GM19397 (cell line): ENCODE measurements around the gene MAP3K7CL.
"Not testable (repeated sequence)": the region's sequence is repeated elsewhere in the genome, so short reads cannot be mapped to it uniquely, and the experiment has no call there.

Experiments used
- ATAC-seq: cut with Tn5 transposase; IDR thresholded peaks from one replicate; pipeline ENCODE4 v1.9.1; 2021; ENCODE audit warnings: mild to moderate bottlenecking, moderate library complexity; ENCODE audit not compliant: unreplicated experiment

The MAP3K7CL gene

GRCh38 chr21:29166853-29167252, 36.4 kb downstream of the MAP3K7CL start:
- ATAC-seq: no peak

GRCh38 chr21:29167481-29167880, 37.0 kb downstream of the MAP3K7CL start:
- ATAC-seq: not testable (repeated sequence)

GRCh38 chr21:29168891-29169315, 38.5 kb downstream of the MAP3K7CL start:
- ATAC-seq: no peak

- ATAC-seq: no peak
Observed at GRCh38 chr21:29170944-29171343, 40.5 kb downstream of the MAP3K7CL start.

DNA sequence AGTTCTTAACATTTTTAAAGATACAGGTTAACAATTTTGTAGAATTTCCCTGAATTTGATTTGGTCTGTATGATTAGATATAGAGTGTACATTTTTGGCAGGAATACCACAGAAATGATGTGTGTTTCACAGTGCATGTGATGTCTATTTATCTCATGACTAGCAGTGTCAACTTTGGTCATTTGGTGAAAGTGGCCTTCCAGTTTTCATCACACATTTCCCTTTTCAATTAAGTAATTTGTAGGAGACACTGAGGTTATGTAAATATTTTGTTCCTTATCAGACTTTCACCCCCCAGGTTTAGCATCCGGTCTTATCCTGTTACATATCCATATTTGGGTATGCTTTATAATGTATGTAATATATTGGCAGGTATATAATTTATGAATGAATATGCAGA, 41.8 kb downstream of the MAP3K7CL start:
- no peak for ATAC-seq

GRCh38 chr21:29174607-29175013, 44.2 kb downstream of the MAP3K7CL start:
- ATAC-seq: no peak

DNA sequence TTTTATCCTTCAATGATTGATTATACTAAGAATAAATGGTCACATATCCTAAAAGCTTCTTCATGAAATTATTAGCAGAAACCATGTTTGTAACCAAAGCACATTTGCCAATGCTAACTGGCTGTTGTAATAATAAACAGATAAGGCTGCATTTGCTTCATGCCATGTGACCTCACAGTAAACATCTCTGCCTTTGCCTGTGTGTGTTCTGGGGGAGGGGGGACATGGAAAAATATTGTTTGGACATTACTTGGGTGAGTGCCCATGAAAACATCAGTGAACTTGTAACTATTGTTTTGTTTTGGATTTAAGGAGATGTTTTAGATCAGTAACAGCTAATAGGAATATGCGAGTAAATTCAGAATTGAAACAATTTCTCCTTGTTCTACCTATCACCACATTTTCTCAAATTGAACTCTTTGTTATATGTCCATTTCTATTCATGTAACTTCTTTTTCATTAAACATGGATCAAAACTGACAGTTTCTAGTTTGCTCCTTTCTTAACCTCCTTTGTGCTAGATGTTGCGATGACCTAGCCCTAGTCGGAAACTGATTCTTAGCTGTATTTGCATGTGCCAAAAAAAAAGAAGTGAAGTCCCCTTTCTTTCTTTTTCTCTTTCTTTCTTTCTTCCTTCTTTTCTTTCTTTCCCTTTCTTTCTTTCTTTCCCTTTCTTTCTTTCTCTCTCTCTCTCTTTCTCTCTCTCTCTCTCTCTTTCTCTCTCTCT, 45.1 kb downstream of the MAP3K7CL start:
- no peak for ATAC-seq

DNA sequence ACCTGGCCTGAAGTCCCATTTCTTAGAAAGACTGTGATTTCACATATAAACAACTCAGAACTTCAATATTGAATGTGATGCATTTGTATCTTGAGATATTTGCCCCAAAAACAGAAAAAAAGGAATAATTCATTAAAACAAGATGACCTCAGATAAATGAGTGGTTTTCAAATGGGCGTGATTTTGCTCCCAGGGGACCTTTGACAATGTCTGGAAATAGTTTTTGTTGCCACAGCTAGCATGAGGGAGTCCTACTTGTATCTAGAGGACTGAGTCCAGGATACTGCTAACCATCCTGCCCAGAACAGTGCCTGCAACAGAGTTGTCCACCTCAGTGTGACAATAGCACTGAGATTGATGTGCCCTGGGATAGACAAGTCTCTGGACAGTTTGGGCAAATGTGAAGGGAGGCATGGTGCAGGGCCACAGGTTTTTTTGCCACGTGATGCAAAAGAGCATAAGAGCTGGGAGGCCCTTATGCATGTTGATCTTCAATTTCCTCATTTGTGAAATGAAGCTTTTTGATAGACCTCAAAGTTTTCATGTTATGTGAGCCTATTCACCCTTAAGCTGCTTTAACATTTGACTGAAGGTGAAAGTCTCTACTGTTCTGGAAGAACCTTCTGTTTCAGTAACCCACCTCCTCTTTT, 46.2 kb downstream of the MAP3K7CL start:
- peak; percentile 42 for ATAC-seq

GRCh38 chr21:29177800-29178199, 47.4 kb downstream of the MAP3K7CL start:
- no peak for ATAC-seq

DNA sequence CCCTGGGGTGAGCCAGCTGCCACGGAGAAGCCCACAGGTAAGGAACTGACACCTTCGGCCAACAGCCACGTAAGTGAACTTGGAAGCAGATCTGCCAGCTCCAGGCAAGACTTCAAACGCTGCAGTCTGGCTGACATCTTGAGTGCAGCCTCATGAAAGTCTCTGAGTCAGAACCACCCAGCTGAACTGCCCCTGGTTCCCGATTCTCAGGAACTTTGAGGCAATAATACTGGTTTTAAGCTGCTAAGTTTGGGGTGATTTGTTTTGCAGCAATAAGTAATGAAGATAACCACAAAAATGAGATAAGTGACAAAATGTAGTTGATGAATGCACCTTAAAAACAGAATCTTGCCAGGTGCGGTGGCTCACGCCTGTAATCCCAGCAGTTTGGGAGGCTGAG, 48.5 kb downstream of the MAP3K7CL start:
- no peak for ATAC-seq

DNA sequence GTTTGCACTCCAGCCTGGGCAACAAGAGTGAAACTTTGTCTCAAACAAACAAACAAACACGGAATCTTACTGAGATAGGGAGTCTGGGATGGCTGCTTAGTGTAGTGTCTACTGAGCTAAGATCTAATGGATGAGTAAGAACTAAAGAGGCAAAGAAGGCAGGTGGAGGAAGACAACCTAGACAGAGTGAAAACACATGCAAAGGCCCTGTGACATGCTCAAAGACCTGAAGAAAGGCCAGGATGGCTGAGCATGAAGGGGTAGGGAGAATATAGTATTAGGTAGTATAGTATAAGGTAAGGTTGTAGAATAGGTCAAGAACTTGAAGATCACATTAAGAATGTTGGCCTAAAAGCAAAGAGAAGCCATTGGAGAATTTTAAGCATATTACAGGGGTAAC, 49.1 kb downstream of the MAP3K7CL start:
- no peak for ATAC-seq

DNA sequence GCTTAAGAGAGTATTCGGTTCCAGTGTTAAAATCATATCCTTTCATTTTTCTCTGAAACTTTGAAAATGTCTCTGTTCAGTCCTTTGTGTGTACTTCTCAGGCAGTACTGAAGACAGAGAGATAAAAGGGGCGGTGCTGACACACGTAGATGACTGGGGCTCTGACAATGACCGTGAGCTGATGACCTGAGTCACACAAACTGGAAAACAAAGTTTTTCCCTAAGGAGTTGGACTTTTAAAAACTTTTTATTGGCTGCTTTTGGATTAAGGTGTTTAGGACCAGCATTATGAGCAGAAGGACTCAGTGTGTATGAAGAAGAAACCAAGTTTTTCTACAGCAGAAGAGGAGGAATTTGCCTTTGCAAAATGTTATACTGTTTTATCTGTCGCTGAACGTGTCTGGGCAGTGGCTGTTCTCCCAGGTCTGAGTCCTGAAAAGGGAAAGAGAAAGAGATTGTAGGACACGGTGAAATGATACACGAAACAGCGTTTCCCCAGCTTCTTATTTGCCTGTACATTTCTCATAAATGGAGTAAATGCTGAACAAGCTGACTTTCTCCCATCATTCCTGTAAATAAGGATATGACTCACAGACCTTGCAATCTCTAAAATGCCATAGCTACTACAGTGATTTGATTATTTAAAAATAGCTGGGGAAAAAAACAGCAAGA, 51.5 kb downstream of the MAP3K7CL start:
- no peak for ATAC-seq

DNA sequence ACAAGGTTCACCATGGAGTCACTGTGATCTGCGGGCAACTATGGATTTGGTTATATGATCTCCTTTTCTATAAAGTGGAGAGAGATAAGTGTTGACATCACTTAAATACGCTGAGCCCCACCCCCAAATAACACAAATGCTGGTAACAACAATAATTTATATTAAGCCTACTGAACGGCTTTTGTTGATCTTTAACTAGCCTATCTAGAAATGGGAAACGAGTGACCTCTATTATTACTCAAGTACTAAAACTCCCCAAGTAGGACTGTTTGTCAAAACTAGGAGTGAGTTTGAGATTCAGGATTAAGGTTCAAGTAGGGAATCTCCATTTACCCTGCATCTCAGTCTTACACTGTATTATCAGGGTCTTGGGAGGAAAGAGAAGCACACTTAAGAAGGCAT, 52.2 kb downstream of the MAP3K7CL start:
- ATAC-seq: no peak

GRCh38 chr21:29184037-29184436, 53.6 kb downstream of the MAP3K7CL start:
- no peak for ATAC-seq

- no peak for ATAC-seq
Observed at GRCh38 chr21:29185172-29185571, 54.7 kb downstream of the MAP3K7CL start.

DNA sequence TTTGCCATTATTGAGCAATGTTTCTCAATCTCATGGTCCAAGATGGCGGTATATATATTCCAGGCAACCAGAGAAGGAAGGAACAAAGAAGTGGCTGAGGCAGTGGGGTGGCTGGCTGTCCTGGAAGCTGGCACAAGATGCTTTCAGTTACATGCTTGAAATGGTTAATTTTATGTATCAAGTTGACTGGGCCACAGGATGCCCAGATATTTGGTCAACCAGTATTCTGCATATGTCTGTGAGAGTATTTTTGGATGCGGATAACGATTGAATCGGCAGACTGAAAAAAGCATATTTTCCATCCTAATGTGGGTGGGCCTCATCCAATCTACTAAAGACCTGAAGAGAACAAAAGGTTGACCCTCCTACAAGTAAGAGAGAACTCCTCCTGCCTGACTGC, 55.2 kb downstream of the MAP3K7CL start:
- ATAC-seq: no peak

DNA sequence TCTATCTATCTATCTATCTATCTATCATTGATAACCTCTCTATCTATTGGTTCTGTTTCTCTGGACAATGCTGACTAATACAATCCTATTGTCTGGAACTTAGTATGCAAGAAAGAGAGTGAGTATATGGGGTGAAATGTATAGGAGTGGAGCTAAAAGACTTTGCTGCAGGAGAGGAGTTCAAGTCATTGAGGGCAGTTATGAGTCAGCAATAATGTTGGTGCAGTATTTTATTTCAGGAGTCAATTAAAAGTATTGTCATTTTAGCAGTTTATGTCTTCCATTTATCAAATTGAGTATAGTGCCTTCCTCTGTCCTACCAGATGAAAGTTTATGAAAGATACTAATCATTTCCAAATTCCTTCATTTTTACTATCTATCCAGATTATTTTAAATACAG, 55.8 kb downstream of the MAP3K7CL start:
- no peak for ATAC-seq

GRCh38 chr21:29187944-29188343, 57.5 kb downstream of the MAP3K7CL start:
- no peak for ATAC-seq

DNA sequence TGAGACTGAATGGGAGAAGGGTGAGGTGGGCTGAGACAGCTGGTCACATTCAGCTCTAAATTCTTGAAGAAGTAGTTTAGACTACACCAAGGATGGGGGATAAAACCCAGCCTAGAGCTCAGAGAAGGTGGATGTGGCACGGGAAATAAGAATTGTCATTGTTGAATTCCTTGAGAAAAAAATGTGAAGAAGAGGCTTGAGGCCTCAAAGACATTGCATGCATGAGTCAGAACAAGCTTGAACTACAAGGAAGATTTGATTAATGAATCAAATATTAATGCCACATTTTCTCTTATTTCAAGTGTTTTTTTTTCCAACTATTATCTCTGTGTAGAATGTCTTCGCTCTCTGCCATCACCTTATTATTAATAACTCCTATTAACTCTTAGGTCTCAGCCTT, 58.9 kb downstream of the MAP3K7CL start:
- ATAC-seq: no peak

- no peak for ATAC-seq
Observed at GRCh38 chr21:29190923-29191331, 60.5 kb downstream of the MAP3K7CL start.

- ATAC-seq: no peak
Observed at GRCh38 chr21:29193072-29193471, 62.6 kb downstream of the MAP3K7CL start.

- ATAC-seq: no peak
Observed at GRCh38 chr21:29193901-29194300, 63.5 kb downstream of the MAP3K7CL start.
